ENCODE results near the gene GARIN5A. TPM values are rescaled to one million over a fixed set of nuclear protein-coding genes. Genes with fewer than 3 reads are reported as not detected.

The GARIN5A gene
- polyA plus RNA-seq, 1 donor (not counting 4 experiments of a cell fraction or from before 2014, with no cell fraction given) = 0.37 TPM

DNA sequence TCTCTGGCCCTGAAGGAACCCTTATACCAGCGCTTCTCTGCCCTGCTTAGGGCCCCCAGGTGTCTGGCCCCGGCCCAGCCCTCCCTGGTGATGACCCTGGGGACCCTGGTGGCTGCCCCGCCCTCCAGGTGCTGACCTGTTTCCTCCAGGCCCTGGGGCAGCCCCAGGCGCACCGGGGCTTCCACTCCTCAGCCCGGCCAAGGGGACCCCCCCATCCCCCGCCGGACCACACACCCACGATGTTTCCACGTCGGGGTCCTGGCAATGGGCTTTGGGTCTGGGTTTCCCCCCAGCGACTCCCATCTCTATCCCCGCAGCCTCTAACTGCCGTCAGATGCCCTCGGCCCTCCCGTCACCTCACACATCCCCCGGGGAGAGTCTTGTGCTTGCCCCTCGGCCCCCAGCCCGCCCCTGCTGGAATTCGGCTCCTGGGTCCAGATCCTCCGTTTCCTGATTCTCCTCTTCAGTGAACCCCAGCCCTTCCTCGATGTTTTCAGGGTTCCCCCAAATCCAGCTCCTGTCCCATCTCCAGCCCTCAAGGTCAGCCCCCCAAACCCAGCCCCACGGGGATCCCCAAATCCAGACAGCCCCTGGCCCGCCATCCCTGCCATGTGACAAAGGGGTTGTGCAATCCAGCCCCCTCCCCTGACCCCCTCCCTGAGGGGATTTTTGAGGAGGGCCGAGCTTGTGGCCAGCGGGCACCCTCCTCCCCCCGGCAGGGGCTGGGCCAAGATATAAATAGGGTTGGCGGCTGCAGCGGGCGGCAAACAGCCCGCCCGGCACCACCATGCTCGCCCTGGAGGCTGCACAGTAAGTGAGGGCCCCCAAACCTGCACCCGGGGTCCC, 58.2 kb downstream of the GARIN5A start, which contains the start of gene SPIB:
TSS of gene SPIB (plus strand) at position 763 of the 846 bp plus-strand sequence. CDS start at position 788, 25 bp downstream.
- Histone ChIP-seq H3K27me3 (ENCODE audit: control insufficient read depth, extremely low read depth, insufficient read depth, low read length) (peaks cover 18% of the 10 kb centered on the region), H3K4me2 (ENCODE audit: control insufficient read depth, extremely low read depth, insufficient read depth, low read depth, low read length) (no peak within 1 kb of the TSS), H3K4me1 (ENCODE audit: control insufficient read depth, extremely low read depth, insufficient read depth, low read length) (no peaks in the 10 kb centered on the region), H2AFZ (ENCODE audit: control insufficient read depth, low read length) (peak within 1 kb of the TSS; percentile 24), H3K9me1 (ENCODE audit: control insufficient read depth, extremely low read depth, insufficient read depth, low read length) (no peaks in the 10 kb centered on the region), H3K27ac (ENCODE audit: control insufficient read depth, insufficient read depth, low read length) (no peak within 1 kb of the TSS), H3K9ac (ENCODE audit: control insufficient read depth, extremely low read depth, insufficient read depth, low read length) (no peak within 1 kb of the TSS), H3K79me2 (ENCODE audit: control insufficient read depth, insufficient read depth, low read length) (no peaks in the 10 kb centered on the region), H3K36me3 (ENCODE audit: control insufficient read depth in 2 of 2, extremely low read depth in 1 of 2, insufficient read depth in 2 of 2, low read length in 2 of 2) (peaks cover 1 to 4% of the 10 kb centered on the region in 2 experiments), H4K20me1 (ENCODE audit: control insufficient read depth, extremely low read depth, insufficient read depth, low read length) (no peaks in the 10 kb centered on the region), H3K9me3 (ENCODE audit: control insufficient read depth, low read depth, low read length) (no peaks in the 10 kb centered on the region), H3K4me3 (ENCODE audit: control insufficient read depth in 2 of 3, extremely low read depth in 1 of 3, insufficient read depth in 2 of 3, low read depth in 1 of 3, low read length in 3 of 3) (no peak within 1 kb of the TSS)
- FAIRE-seq = no peak
- DNase-seq (ENCODE audit: low read depth, low spot score) = no peak
- TF ChIP-seq EZH2 (IDR thresholded peaks at IDR 0.05; ENCODE audit: low read length) = no peak
- TF ChIP-seq, protein P1, sequence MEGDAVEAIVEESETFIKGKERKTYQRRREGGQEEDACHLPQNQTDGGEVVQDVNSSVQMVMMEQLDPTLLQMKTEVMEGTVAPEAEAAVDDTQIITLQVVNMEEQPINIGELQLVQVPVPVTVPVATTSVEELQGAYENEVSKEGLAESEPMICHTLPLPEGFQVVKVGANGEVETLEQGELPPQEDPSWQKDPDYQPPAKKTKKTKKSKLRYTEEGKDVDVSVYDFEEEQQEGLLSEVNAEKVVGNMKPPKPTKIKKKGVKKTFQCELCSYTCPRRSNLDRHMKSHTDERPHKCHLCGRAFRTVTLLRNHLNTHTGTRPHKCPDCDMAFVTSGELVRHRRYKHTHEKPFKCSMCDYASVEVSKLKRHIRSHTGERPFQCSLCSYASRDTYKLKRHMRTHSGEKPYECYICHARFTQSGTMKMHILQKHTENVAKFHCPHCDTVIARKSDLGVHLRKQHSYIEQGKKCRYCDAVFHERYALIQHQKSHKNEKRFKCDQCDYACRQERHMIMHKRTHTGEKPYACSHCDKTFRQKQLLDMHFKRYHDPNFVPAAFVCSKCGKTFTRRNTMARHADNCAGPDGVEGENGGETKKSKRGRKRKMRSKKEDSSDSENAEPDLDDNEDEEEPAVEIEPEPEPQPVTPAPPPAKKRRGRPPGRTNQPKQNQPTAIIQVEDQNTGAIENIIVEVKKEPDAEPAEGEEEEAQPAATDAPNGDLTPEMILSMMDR (optimal IDR thresholded peaks at IDR 0.05 in 1 of 3, IDR thresholded peaks at IDR 0.05 in 1 of 3, conservative IDR thresholded peaks at IDR 0.05 in 1 of 3; ENCODE audit: extremely low read depth in 1 of 3, insufficient read depth in 2 of 3, low read length in 3 of 3) = no peak
- dilution Hi-C loops (cut with MboI; ENCODE audit: extremely low pct_ligation_motif_present, low sequenced_read_pairs) = no loop called here

DNA sequence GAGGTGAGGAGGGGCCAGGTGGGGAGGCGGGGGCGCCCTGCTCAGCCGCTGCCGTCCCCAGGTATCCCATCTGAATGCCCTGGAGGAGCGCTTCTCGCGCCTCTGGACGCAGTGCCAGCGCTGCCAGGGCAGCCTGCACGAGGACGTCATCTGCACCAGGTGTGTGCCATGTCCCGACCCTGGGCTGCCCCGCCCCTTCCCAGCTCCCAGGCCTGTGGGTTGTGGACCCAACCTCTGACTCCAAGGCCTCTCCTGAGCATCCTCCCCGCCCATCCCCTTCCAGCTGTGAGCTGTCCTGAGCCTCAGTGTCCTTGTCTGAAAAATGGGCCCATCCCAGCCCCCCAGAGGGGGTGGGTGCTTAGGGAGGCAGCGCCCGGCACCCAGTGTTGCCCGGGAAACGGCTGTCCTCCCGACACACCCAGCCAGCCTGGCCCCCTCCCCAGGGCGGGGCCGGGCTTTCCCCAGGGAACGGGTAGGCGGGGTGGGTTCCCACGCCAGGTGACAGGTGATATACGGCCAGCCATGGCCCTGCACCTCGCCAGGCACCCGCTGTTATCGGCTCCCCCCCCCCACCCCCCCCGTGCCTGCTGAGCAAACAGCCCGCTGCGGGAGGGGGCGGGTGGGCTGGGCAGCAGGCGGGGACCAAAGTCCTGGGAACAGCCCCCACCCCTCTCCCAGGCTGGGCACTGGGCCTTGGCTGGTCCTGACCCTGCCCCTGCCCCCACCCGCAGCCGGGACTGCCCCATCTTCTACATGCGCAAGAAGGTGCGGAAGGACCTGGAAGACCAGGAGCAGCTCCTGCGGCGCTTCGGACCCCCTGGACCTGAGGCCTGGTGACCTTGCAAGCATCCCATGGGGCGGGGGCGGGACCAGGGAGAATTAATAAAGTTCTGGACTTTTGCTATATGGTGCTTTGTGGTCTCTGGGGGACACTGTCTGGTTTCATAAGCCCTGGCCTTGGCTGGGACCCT, 59.3 kb downstream of the GARIN5A start:
- FAIRE-seq = no peak
- no peak for DNase-seq (ENCODE audit: low read depth, low spot score)
- Histone ChIP-seq H3K79me2 (ENCODE audit: control insufficient read depth, insufficient read depth, low read length) (no peaks in the 10 kb centered on the region), H3K4me2 (ENCODE audit: control insufficient read depth, extremely low read depth, insufficient read depth, low read depth, low read length) (no peak overlapping the region), H4K20me1 (ENCODE audit: control insufficient read depth, extremely low read depth, insufficient read depth, low read length) (no peaks in the 10 kb centered on the region), H3K36me3 (ENCODE audit: control insufficient read depth in 2 of 2, extremely low read depth in 1 of 2, insufficient read depth in 2 of 2, low read length in 2 of 2) (peaks cover 1 to 6% of the 10 kb centered on the region in 2 experiments), H3K27ac (ENCODE audit: control insufficient read depth, insufficient read depth, low read length) (no peak overlapping the region), H3K4me3 (ENCODE audit: control insufficient read depth in 2 of 3, extremely low read depth in 1 of 3, insufficient read depth in 2 of 3, low read depth in 1 of 3, low read length in 3 of 3) (no peak overlapping the region), H3K27me3 (ENCODE audit: control insufficient read depth, extremely low read depth, insufficient read depth, low read length) (peaks cover 18% of the 10 kb centered on the region), H3K9me1 (ENCODE audit: control insufficient read depth, extremely low read depth, insufficient read depth, low read length) (no peaks in the 10 kb centered on the region), H3K4me1 (ENCODE audit: control insufficient read depth, extremely low read depth, insufficient read depth, low read length) (no peaks in the 10 kb centered on the region), H3K9ac (ENCODE audit: control insufficient read depth, extremely low read depth, insufficient read depth, low read length) (no peak overlapping the region), H2AFZ (ENCODE audit: control insufficient read depth, low read length) (no peak overlapping the region), H3K9me3 (ENCODE audit: control insufficient read depth, low read depth, low read length) (no peaks in the 10 kb centered on the region)
- dilution Hi-C loops (cut with MboI; ENCODE audit: extremely low pct_ligation_motif_present, low sequenced_read_pairs) = no loop called here
- TF ChIP-seq, protein P1 (optimal IDR thresholded peaks at IDR 0.05 in 1 of 3, IDR thresholded peaks at IDR 0.05 in 1 of 3, conservative IDR thresholded peaks at IDR 0.05 in 1 of 3; ENCODE audit: extremely low read depth in 1 of 3, insufficient read depth in 2 of 3, low read length in 3 of 3) = no peak
- no peak for TF ChIP-seq EZH2 (IDR thresholded peaks at IDR 0.05; ENCODE audit: low read length)

Other genes starting within 250 kb of the GARIN5A start
- gene KCNC3, start 147.5 kb downstream of the GARIN5A start, polyA plus RNA-seq = 0.01 to 0.08 TPM in 2 of 3 replicates, not detected in the other
- 0.51 to 2.8 TPM (median 0.94 TPM) in 3 replicates for gene NAPSA, start 111.2 kb downstream of the GARIN5A start, polyA plus RNA-seq
- gene NR1H2, start 100.4 kb downstream of the GARIN5A start, polyA plus RNA-seq = 19.5 to 32.3 TPM (median 27.4 TPM) in 3 replicates
- 8.7 to 12.2 TPM (median 10.7 TPM) in 3 replicates for gene POLD1, start 92.5 kb downstream of the GARIN5A start, polyA plus RNA-seq
- gene SPIB, start 57.9 kb downstream of the GARIN5A start, polyA plus RNA-seq = 0.10 TPM in 1 of 3 replicates, not detected in the others
- 0.01 TPM in 1 of 3 replicates, not detected in the others for gene MYBPC2, start 44.0 kb downstream of the GARIN5A start, polyA plus RNA-seq
- 26.7 to 36.9 TPM (median 32.3 TPM) in 3 replicates for gene EMC10, start 341 bp downstream of the GARIN5A start, polyA plus RNA-seq
- 18.7 to 48.7 TPM (median 21.0 TPM) in 3 replicates for gene JOSD2, start 34.3 kb upstream of the GARIN5A start, polyA plus RNA-seq
- gene ASPDH, start 37.1 kb upstream of the GARIN5A start, polyA plus RNA-seq = not detected in 3 replicates
- not detected in 3 replicates for gene LRRC4B, start 91.6 kb upstream of the GARIN5A start, polyA plus RNA-seq
- not detected in 3 replicates for gene SYT3, start 163.0 kb upstream of the GARIN5A start, polyA plus RNA-seq
- not detected in 3 replicates for gene C19orf81, start 172.6 kb upstream of the GARIN5A start, polyA plus RNA-seq
- gene SHANK1, start 243.0 kb upstream of the GARIN5A start, polyA plus RNA-seq = 0.10 to 0.82 TPM (median 0.51 TPM) in 3 replicates
- gene CLEC11A, start 246.5 kb upstream of the GARIN5A start, polyA plus RNA-seq = 0.56 to 1.2 TPM (median 0.67 TPM) in 3 replicates